Skin of body (tissue), 2 donors: ENCODE measurements around the gene ANKRD13C. TPM values are rescaled to one million over a fixed set of nuclear protein-coding genes. Genes with fewer than 3 reads are reported as not detected.

ENCODE experiments used
- DNase-seq: peaks from one replicate; lab custom pipeline; 2025; lab: John Stamatoyannopoulos, UW
- total RNA-seq: library from RNA; depleted of rRNA; stranded (reverse); fragments of >200 nt; gene quantifications from one replicate; pipeline ENCODE4 v1.2.3, GENCODE V29; 2014

ANKRD13C gene
- total RNA-seq, 1 donor from 2014 or later: 40.0 TPM

DNA sequence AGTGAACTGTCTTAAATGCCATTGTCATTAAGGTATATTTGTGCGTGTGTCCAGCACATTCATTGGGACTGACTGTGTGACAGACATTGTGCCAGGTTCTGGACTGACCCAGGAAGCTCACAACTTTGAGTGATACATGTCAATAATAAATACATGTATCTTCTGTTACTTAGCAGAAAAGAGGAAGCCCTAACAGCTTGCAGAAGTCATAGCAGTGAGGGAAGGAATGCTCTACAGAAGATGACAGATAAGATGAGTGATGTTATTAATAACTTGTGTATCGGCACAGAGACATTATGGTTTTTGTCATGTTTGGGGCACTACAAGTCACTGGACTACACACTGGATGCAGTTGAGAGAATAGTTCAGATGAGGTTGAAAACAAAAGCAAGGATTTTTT, 134.5 kb downstream of the ANKRD13C start:
- DNase-seq: no peak

DNA sequence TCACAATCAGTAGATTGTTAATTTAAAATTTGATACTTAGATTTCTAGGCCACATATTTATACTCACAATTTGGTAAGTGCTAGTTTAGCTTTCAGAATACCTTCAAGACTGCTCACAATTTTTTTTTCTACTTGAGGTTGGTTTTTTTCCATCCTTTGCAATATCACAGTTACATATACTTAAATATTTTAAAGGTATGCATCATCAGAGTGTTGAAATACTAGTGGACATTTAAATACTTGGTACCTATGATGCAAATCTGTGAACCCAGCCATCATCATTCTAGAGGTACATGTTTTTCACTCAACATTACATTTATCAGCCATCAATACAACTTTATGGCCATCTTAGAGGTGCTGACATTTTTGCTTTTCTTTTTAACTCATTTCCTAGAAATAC, 143.0 kb downstream of the ANKRD13C start:
- no peak for DNase-seq

GRCh38 chr1:70210820-70211219, 143.7 kb downstream of the ANKRD13C start:
- DNase-seq: no peak

Other genes starting within 250 kb of the ANKRD13C start
- gene LRRC40, start 149.1 kb downstream of the ANKRD13C start, total RNA-seq: 21.9 TPM
- 192 TPM for gene SRSF11, start 133.3 kb downstream of the ANKRD13C start, total RNA-seq
- gene CTH, start 56.5 kb upstream of the ANKRD13C start, total RNA-seq: 2.1 TPM